GM10248 (cell line): ENCODE measurements around the gene APOO.
"Not testable (repeated sequence)": the region's sequence is repeated elsewhere in the genome, so short reads cannot be mapped to it uniquely, and the experiment has no call there.

Experiments used
- CTCF ChIA-PET: fragments of 300-600 bp; sonication (Branson Sonifier 250); formaldehyde crosslinking; extraction: SDS; loops from one replicate; lab custom pipeline; 2021; ENCODE audit warnings: antibody characterized with exemption; lab: Yijun Ruan, JAX
- POLR2A ChIA-PET: fragments of 350-650 bp; sonication (Branson Sonifier 250); formaldehyde crosslinking; extraction: SDS; loops from one replicate; lab custom pipeline; 2020; ENCODE audit warnings: antibody characterized with exemption; lab: Yijun Ruan, JAX
- DNase-seq: peaks from one replicate; pipeline ENCODE4 v3.0.0; 2012; ENCODE audit errors: extremely low spot score
- CTCF ChIP-seq: IDR thresholded peaks from 2 replicates; pipeline ENCODE4 v1.5.1; 2012; ENCODE audit warnings: mild to moderate bottlenecking, low read depth; ENCODE audit errors: extremely low read depth, missing control alignments, control extremely low read depth

The APOO gene

GRCh38 chrX:23900220-23900797 lies 7.4 kb downstream of the APOO start:
- TF ChIP-seq CTCF = no peak
- DNase-seq = no peak
- POLR2A ChIA-PET = interaction anchor here (0.6 to 2.4 kb wide), 2 partner anchors 117 to 181 kb away, joined by 3 to 28 read pairs; partner anchors contain the start of gene SAT1
- CTCF ChIA-PET = interaction anchor here (0.9 to 3.4 kb wide), 10 partner anchors 9 to 208 kb away, joined by 3 to 64 read pairs (median 6); partner anchors contain the start of gene SAT1

DNA sequence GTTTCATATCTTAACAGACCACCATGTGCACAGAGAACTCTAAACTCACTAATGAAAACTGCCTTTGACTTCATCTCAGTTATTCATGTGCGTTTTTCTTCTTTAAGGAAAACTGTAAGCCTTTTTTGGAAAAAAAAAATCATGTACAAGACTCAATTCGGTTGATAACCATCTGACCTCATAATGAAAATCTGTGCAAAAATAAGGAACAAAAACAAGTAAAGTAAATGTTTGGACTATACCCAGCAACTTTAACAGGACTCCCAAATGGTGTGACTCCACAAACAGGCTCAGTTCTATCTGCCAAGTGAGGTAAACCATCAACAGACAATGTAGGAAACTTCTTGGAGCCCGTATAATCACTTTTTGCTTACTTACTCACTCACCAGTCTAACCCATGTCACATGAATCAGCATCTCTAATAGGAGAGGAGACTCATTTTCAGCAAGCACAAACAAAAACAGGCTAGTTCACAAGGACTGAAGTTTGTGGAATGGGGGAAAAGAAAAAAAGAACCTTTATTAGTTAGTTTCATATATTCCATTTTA lies 9.3 kb downstream of the APOO start:
- ChIA-PET CTCF (interaction anchor here (1.2 kb wide), 1 partner anchor 10 kb away, joined by 4 read pairs; the partner anchor contains the start of genes APOO and CXorf58), POLR2A (interaction anchor here (1.1 kb wide), 1 partner anchor 116 kb away, joined by 9 read pairs; the partner anchor contains the start of gene SAT1)
- TF ChIP-seq CTCF = no peak
- DNase-seq = no peak

GRCh38 chrX:23896981-23897380 lies 10.8 kb downstream of the APOO start:
- DNase-seq = no peak
- ChIA-PET POLR2A (no interaction called here), CTCF (interaction anchor here (1.3 to 1.5 kb wide), 2 partner anchors 11 to 203 kb away, joined by 4 read pairs; partner anchors contain the start of genes APOO and CXorf58)
- TF ChIP-seq CTCF = no peak

DNA sequence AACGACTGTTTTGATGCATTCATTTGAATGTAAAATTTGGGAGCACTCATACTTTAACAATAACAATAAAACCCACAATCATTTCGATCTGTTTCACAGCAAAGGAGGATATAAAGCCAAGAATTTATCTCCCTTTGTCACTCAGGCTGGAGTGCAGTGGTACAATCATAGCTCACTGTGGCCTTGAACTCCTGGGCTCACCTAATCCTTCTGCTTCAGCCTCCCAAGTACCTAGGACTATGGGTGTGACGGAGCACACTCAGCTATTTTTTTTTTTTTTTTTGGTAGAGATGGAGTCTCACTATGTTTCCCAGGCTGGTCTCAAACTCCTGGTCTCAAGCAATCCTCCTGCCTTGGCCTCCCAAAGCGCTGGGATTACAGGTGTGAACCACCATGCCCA lies 11.2 kb downstream of the APOO start:
- POLR2A ChIA-PET, DNase-seq: not testable (repeated sequence)
- CTCF ChIA-PET = interaction anchor here (1.3 to 1.5 kb wide), 2 partner anchors 12 to 202 kb away, joined by 4 read pairs; partner anchors contain the start of genes APOO and CXorf58

GRCh38 chrX:23894993-23895392 lies 12.7 kb downstream of the APOO start:
- POLR2A ChIA-PET, CTCF ChIA-PET, DNase-seq: not testable (repeated sequence)

GRCh38 chrX:23890933-23891332 lies 16.8 kb downstream of the APOO start:
- ChIA-PET CTCF (interaction anchor here (1.4 kb wide), 1 partner anchor 10 kb away, joined by 4 read pairs; no protein-coding TSS in a partner anchor), POLR2A (no interaction called here)
- no peak for TF ChIP-seq CTCF
- no peak for DNase-seq

GRCh38 chrX:23888887-23889501 lies 18.7 kb downstream of the APOO start:
- TF ChIP-seq CTCF = no peak
- DNase-seq = no peak
- ChIA-PET CTCF (interaction anchor here (0.9 to 2.0 kb wide), 2 partner anchors 11 to 13 kb away, joined by 3 to 15 read pairs; no protein-coding TSS in a partner anchor), POLR2A (no interaction called here)
